Bronchus fibroblast of lung (primary cell): Measurements from ENCODE around the gene RUNDC1. TPM values are rescaled to one million over a fixed set of nuclear protein-coding genes. Genes with fewer than 3 reads are reported as not detected.

Source experiments
- total RNA-seq: library from RNA; depleted of rRNA; stranded (reverse); fragments of >200 nt; gene quantifications from 2 replicates; pipeline ENCODE4 v1.2.3, GENCODE V29; 2015

Gene RUNDC1
- total RNA-seq = 4.8 and 5.4 TPM in 2 replicates

GRCh38 chr17:42980274-42980765, at the start of gene RUNDC1:
TSS of gene RUNDC1 (plus strand) at chr17:42980565. CDS start at chr17:42980577, 12 bp downstream.

GRCh38 chr17:42964161-42964932, 16.0 kb upstream of the RUNDC1 start, which contains the start of gene AARSD1:
TSS of gene AARSD1 (minus strand) at chr17:42964454. CDS start at chr17:42964440, 14 bp downstream.

GRCh38 chr17:42979511-42980273, 673 bp upstream of the RUNDC1 start, which contains the start of gene PTGES3L:
TSS of gene PTGES3L (minus strand) at chr17:42980080. CDS start at chr17:42980053, 27 bp downstream.

GRCh38 chr17:42997984-42998938, 17.9 kb downstream of the RUNDC1 start, which contains the start of gene RPL27:
TSS of gene RPL27 (plus strand) at chr17:42998419. CDS start at chr17:42998751, 332 bp downstream.

GRCh38 chr17:43006639-43007551, 26.5 kb downstream of the RUNDC1 start, which contains the start of gene IFI35:
TSS of gene IFI35 (plus strand) at chr17:43006784. CDS start at chr17:43006948, 164 bp downstream.

GRCh38 chr17:43021741-43022512, 41.6 kb downstream of the RUNDC1 start, which contains the start of gene VAT1:
TSS of gene VAT1 (minus strand) at chr17:43022385. CDS start at chr17:43022322, 63 bp downstream.

GRCh38 chr17:43024407-43025289, 44.3 kb downstream of the RUNDC1 start, which contains the start of gene RND2:
TSS of gene RND2 (plus strand) at chr17:43025231. CDS start at chr17:43025348, 117 bp downstream.

Other genes with a start within 250 kb of the RUNDC1 start
- gene EZH1, start 235.5 kb upstream of the RUNDC1 start, total RNA-seq = 8.2 and 9.4 TPM in 2 replicates
- 0.59 and 1.5 TPM in 2 replicates for gene RAMP2, start 219.3 kb upstream of the RUNDC1 start, total RNA-seq
- 96.5 and 96.9 TPM in 2 replicates for gene VPS25, start 207.1 kb upstream of the RUNDC1 start, total RNA-seq
- gene WNK4, start 200.0 kb upstream of the RUNDC1 start, total RNA-seq = 0.74 and 1.7 TPM in 2 replicates
- 90.8 and 94.0 TPM in 2 replicates for gene COA3, start 181.9 kb upstream of the RUNDC1 start, total RNA-seq
- gene CNTD1, start 181.7 kb upstream of the RUNDC1 start, total RNA-seq = not detected in 2 replicates
- gene BECN1, start 156.3 kb upstream of the RUNDC1 start, total RNA-seq = 76.7 and 87.3 TPM in 2 replicates
- 96.9 and 104 TPM in 2 replicates for gene PSME3, start 147.2 kb upstream of the RUNDC1 start, total RNA-seq
- gene AOC2, start 136.0 kb upstream of the RUNDC1 start, total RNA-seq = 0.34 and 0.74 TPM in 2 replicates
- gene AOC3, start 129.4 kb upstream of the RUNDC1 start, total RNA-seq = under 0.01 and 0.15 TPM in 2 replicates
- gene G6PC1, start 79.8 kb upstream of the RUNDC1 start, total RNA-seq = not detected in 2 replicates
- gene AARSD1, start 16.1 kb upstream of the RUNDC1 start, total RNA-seq = 27.2 and 31.5 TPM in 2 replicates
- gene PTGES3L, start 485 bp upstream of the RUNDC1 start, total RNA-seq = 0.15 and 0.50 TPM in 2 replicates
- 1,301 and 1,423 TPM in 2 replicates for gene RPL27, start 17.9 kb downstream of the RUNDC1 start, total RNA-seq
- 22.5 and 24.1 TPM in 2 replicates for gene IFI35, start 26.2 kb downstream of the RUNDC1 start, total RNA-seq
- gene VAT1, start 41.8 kb downstream of the RUNDC1 start, total RNA-seq = 189 and 196 TPM in 2 replicates
- gene RND2, start 44.7 kb downstream of the RUNDC1 start, total RNA-seq = 0.45 and 0.50 TPM in 2 replicates
- gene BRCA1, start 144.8 kb downstream of the RUNDC1 start, total RNA-seq = 25.4 and 31.1 TPM in 2 replicates
- gene NBR1, start 190.6 kb downstream of the RUNDC1 start, total RNA-seq = 56.3 and 56.7 TPM in 2 replicates
- 4.4 and 5.1 TPM in 2 replicates for gene TMEM106A, start 231.3 kb downstream of the RUNDC1 start, total RNA-seq
- gene CCDC200, start 248.1 kb downstream of the RUNDC1 start, total RNA-seq = not detected in 2 replicates